IgD-negative memory B cell (primary cell): ENCODE measurements around the gene CTDNEP1. TPM values are rescaled to one million over a fixed set of nuclear protein-coding genes. Genes with fewer than 3 reads are reported as not detected.

Experiments
- H3K27ac Mint-ChIP-seq, 3 donors: one replicate each; pipeline ENCODE4 v1.8.0; 2020 to 2022; ENCODE audit warnings: mild to moderate bottlenecking in 3 of 3, mixed read lengths in 3 of 3, moderate library complexity in 1 of 3
- H3K27me3 Mint-ChIP-seq: one replicate; pipeline ENCODE4 v1.8.0; 2021; ENCODE audit warnings: mixed read lengths
- H3K36me3 Mint-ChIP-seq: one replicate; pipeline ENCODE4 v1.8.0; 2020; ENCODE audit warnings: mild to moderate bottlenecking, mixed read lengths
- H3K4me1 Mint-ChIP-seq, 3 donors: one replicate each; pipeline ENCODE4 v1.8.0; 2020 to 2022; ENCODE audit warnings: mixed read lengths in 3 of 3, mild to moderate bottlenecking in 1 of 3
- H3K4me3 Mint-ChIP-seq, 4 donors: one replicate each; pipeline ENCODE4 v1.8.0; 2020 to 2022; ENCODE audit warnings: mild to moderate bottlenecking in 4 of 4, mixed read lengths in 4 of 4, moderate library complexity in 3 of 4
- H3K9me3 Mint-ChIP-seq, 3 donors: one replicate each; pipeline ENCODE4 v1.8.0; 2020 to 2021; ENCODE audit warnings: mixed read lengths in 3 of 3, mild to moderate bottlenecking in 1 of 3
- polyA plus RNA-seq: library from polyadenylated mRNA; unstranded; fragments of 300-500 nt; fragmentation: Illumina TruSeq; gene quantifications from one replicate; pipeline ENCODE4 v1.2.3, GENCODE V29; 2021

CTDNEP1 gene
- polyA plus RNA-seq, 1 donor from 2014 or later, result 48.7 TPM

DNA sequence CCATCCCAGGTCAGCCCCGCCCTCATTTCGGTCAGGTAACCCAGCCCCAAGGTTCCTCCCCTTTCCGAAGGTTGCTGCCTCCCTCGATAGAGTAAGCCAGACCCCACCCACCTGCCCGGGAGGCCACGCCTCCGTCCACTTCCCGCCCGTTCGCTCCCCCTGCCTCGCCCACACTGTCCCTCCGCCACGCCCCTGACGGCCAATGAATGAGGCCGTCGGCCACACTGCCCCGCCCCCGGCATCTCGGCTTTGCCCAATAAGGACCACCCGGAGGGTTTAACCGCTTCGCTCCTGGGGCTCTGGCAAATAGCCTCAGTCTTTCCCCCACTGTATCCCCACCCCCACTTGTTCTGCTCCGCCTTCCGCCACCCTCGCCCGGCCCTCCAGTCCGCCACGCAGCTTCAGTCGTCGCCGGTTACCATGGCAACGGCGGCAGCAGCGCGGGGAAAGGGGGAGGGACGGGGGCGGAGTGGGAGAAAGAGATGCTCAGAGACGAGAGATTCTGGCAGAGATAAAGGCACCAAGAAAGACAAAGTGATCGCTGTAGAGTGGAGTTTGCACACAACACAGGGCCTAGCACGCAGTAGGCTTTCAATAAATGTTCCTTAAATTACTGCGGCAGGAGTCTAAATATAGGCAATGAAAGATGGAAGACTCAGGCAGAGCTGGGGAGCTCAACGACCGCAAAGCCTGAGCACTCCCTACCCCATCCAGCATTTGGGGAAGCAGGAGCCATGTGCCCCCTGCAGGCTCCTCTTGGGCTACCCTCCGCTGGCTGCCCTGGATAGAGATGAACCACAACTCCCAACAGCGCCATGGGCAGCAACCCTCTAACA lies 37.0 kb downstream of the CTDNEP1 start:
- H3K9me3 Mint-ChIP-seq, result no peaks in the 10 kb centered on the region
- H3K4me3 Mint-ChIP-seq, result peak overlapping the region; percentile 92 to 96 (median 94)
- H3K27ac Mint-ChIP-seq, result peak overlapping the region; percentile 98 to 99 (median 98)
- H3K36me3 Mint-ChIP-seq, result no peaks in the 10 kb centered on the region
- peaks cover 16 to 34% (median 26%) of the 10 kb centered on the region in 3 donors for H3K4me1 Mint-ChIP-seq
- peaks cover 8% of the 10 kb centered on the region for H3K27me3 Mint-ChIP-seq

GRCh38 chr17:7213895-7214299 lies 37.6 kb downstream of the CTDNEP1 start:
- Mint-ChIP-seq H3K4me1 (peaks cover 14 to 30% (median 21%) of the 10 kb centered on the region in 3 donors), H3K27ac (peak overlapping the region; percentile 98 to 99 (median 98)), H3K4me3 (peak overlapping the region; percentile 92 to 96 (median 94)), H3K36me3 (no peaks in the 10 kb centered on the region), H3K27me3 (peaks cover 7% of the 10 kb centered on the region), H3K9me3 (no peaks in the 10 kb centered on the region)

- H3K36me3 Mint-ChIP-seq, result no peaks in the 10 kb centered on the region
- H3K9me3 Mint-ChIP-seq, result no peaks in the 10 kb centered on the region
- H3K4me1 Mint-ChIP-seq, result peaks cover 14 to 22% (median 16%) of the 10 kb centered on the region in 3 donors
- H3K27ac Mint-ChIP-seq, result peak overlapping the region in 1 of 3 donors; percentile 89
- H3K27me3 Mint-ChIP-seq, result peaks cover 6% of the 10 kb centered on the region
- H3K4me3 Mint-ChIP-seq, result peak overlapping the region in 1 of 4 donors; percentile 76
These were observed 39.9 kb downstream of the CTDNEP1 start for GRCh38 chr17:7211491-7212273.

- H3K27ac Mint-ChIP-seq, result peak overlapping the region in 1 of 3 donors; percentile 26
- H3K36me3 Mint-ChIP-seq, result peaks cover 2% of the 10 kb centered on the region
- peaks cover 24 to 26% (median 25%) of the 10 kb centered on the region in 3 donors for H3K4me1 Mint-ChIP-seq
- peaks cover 3% of the 10 kb centered on the region for H3K27me3 Mint-ChIP-seq
- peak overlapping the region in 2 of 4 donors; percentile 45 to 52 for H3K4me3 Mint-ChIP-seq
- H3K9me3 Mint-ChIP-seq, result no peaks in the 10 kb centered on the region
These were observed 42.6 kb downstream of the CTDNEP1 start for GRCh38 chr17:7208754-7209460.

GRCh38 chr17:7208027-7208571 lies 43.4 kb downstream of the CTDNEP1 start:
- Mint-ChIP-seq H3K4me3 (no peak overlapping the region), H3K4me1 (peaks cover 18 to 21% (median 21%) of the 10 kb centered on the region in 3 donors), H3K9me3 (no peaks in the 10 kb centered on the region), H3K27me3 (peaks cover 2% of the 10 kb centered on the region), H3K36me3 (peaks cover 2% of the 10 kb centered on the region), H3K27ac (peak overlapping the region in 1 of 3 donors; percentile 26)

GRCh38 chr17:7207120-7208001 lies 44.2 kb downstream of the CTDNEP1 start:
- peaks cover 18 to 23% (median 21%) of the 10 kb centered on the region in 3 donors for H3K4me1 Mint-ChIP-seq
- H3K27ac Mint-ChIP-seq, result peak overlapping the region in 2 of 3 donors; percentile 25 to 30
- H3K4me3 Mint-ChIP-seq, result peak overlapping the region in 2 of 4 donors; percentile 28 to 40
- peaks cover 2% of the 10 kb centered on the region for H3K36me3 Mint-ChIP-seq
- peaks cover 2% of the 10 kb centered on the region for H3K27me3 Mint-ChIP-seq
- no peaks in the 10 kb centered on the region for H3K9me3 Mint-ChIP-seq

GRCh38 chr17:7205561-7205960 lies 46.0 kb downstream of the CTDNEP1 start:
- H3K27me3 Mint-ChIP-seq, result no peaks in the 10 kb centered on the region
- peak overlapping the region; percentile 84 to 97 (median 90) for H3K4me3 Mint-ChIP-seq
- peak overlapping the region; percentile 92 to 98 (median 98) for H3K27ac Mint-ChIP-seq
- peaks cover 2% of the 10 kb centered on the region for H3K36me3 Mint-ChIP-seq
- no peaks in the 10 kb centered on the region for H3K9me3 Mint-ChIP-seq
- H3K4me1 Mint-ChIP-seq, result peaks cover 17 to 18% (median 18%) of the 10 kb centered on the region in 3 donors

DNA sequence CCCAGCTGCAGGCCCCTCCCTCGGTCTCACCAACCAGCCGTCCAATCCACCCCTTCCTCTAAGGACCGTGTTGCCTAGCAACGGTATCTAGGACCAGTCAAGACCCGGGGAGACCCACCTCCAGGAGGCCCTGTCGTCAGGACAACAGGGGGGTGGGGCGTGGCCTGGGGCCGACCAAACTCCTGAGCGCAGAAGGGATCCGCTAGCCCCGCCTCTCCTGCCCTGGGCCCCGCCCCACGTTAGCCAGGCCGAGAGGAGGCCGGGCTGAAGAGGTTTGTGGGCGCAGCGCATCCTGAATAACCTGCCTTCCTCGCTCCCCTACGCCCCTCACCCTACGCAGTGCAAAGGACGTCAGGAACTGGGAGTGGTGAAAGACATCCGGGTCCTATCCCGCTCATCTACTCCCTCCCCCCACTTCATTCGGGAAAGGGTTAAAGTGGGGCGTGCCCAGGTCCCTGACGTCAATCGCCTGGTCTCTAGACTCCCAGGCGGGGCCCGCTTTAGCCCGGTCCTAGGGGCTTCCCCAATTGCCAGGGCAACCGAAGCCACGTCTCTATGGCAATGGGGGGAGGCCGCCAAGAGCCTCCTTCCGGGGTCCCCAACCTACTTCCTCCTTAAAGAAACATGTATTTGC lies 46.6 kb downstream of the CTDNEP1 start:
- peaks cover 2% of the 10 kb centered on the region for H3K36me3 Mint-ChIP-seq
- peak overlapping the region; percentile 84 to 97 (median 90) for H3K4me3 Mint-ChIP-seq
- H3K4me1 Mint-ChIP-seq, result peaks cover 17 to 18% (median 18%) of the 10 kb centered on the region in 3 donors
- H3K27ac Mint-ChIP-seq, result peak overlapping the region; percentile 92 to 98 (median 98)
- no peaks in the 10 kb centered on the region for H3K27me3 Mint-ChIP-seq
- H3K9me3 Mint-ChIP-seq, result no peaks in the 10 kb centered on the region

DNA sequence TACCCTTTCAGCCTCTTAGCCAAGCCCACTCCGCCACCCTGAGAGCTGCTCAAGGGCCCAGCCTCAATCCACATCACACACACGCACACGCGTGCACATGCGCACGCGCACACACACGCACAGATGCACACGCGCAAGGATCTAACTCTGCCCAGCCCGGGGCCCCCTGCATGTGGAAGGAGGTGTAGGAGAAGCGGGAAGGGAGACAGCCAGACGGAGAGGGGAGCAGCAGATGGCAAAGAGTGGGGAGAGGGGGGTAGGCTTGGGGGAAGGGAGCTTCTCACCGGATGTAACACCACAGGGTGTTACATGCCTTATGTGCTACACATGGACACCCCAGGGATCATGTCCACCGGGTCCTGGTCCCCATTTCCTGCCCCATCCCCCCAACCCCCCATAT lies 47.2 kb downstream of the CTDNEP1 start:
- H3K27me3 Mint-ChIP-seq, result no peaks in the 10 kb centered on the region
- no peaks in the 10 kb centered on the region for H3K9me3 Mint-ChIP-seq
- H3K4me3 Mint-ChIP-seq, result peak overlapping the region; percentile 84 to 97 (median 90)
- H3K27ac Mint-ChIP-seq, result peak overlapping the region; percentile 92 to 98 (median 98)
- H3K4me1 Mint-ChIP-seq, result peaks cover 17 to 18% (median 18%) of the 10 kb centered on the region in 3 donors
- peaks cover 2% of the 10 kb centered on the region for H3K36me3 Mint-ChIP-seq

DNA sequence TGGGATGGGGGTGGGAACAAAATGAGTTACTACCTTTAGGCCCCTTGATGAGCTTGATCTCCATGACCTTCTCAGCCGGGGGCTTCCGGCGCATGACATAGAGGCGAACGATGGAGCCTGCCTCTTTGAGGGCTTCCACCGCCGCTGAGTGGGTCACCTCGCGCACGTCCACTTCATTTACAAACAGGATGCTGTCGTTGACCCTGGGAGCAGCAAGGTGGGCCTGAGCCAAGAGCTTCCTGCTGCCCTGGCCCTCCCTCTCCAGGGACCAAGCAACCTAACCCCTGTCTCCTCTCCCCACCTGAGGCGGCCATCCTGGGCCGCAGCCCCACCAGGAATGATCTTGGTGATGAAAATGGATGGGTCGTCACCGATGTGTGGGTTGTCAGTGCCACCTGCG lies 48.1 kb downstream of the CTDNEP1 start:
- Mint-ChIP-seq H3K4me3 (peak overlapping the region in 3 of 4 donors; percentile 3 to 39 (median 16)), H3K4me1 (peaks cover 17 to 18% (median 18%) of the 10 kb centered on the region in 3 donors), H3K9me3 (no peaks in the 10 kb centered on the region), H3K36me3 (peaks cover 2% of the 10 kb centered on the region), H3K27me3 (no peaks in the 10 kb centered on the region), H3K27ac (peak overlapping the region; percentile 46 to 95 (median 94))

GRCh38 chr17:7196651-7197401 lies 54.7 kb downstream of the CTDNEP1 start:
- Mint-ChIP-seq H3K4me3 (no peak overlapping the region), H3K36me3 (peaks cover 1% of the 10 kb centered on the region), H3K9me3 (peaks cover 0 to 2% (median 0%) of the 10 kb centered on the region in 3 donors), H3K4me1 (no peaks in the 10 kb centered on the region), H3K27ac (no peak overlapping the region), H3K27me3 (no peaks in the 10 kb centered on the region)

- Mint-ChIP-seq H3K27me3 (no peaks in the 10 kb centered on the region), H3K4me1 (no peaks in the 10 kb centered on the region), H3K4me3 (no peak overlapping the region), H3K9me3 (peaks cover 0 to 2% (median 0%) of the 10 kb centered on the region in 3 donors), H3K36me3 (peaks cover 1% of the 10 kb centered on the region), H3K27ac (peak overlapping the region in 1 of 3 donors; percentile 19)
These were observed 55.6 kb downstream of the CTDNEP1 start for GRCh38 chr17:7195971-7196370.
